ENCODE measurements around the gene CYP19A1. TPM values are rescaled to one million over a fixed set of nuclear protein-coding genes. Genes with fewer than 3 reads are reported as not detected.

Gene CYP19A1
- polyA plus RNA-seq, 1 of the 3 experiments (the other 2 are of a cell fraction), result 0.03 TPM

- TF ChIP-seq FOXJ3 (CRISPR knock-in tag; IDR thresholded peaks at IDR 0.05) (no peak), JUND (IDR thresholded peaks at IDR 0.05) (no peak), ZBTB33 (IDR thresholded peaks at IDR 0.05; ENCODE audit: borderline replicate concordance, low read depth) (no peak), CHD2 (IDR thresholded peaks at IDR 0.05; ENCODE audit: low read length, partially characterized antibody) (no peak), MXI1 (IDR thresholded peaks at IDR 0.05; ENCODE audit: low read depth, low read length) (no peak), REST (IDR thresholded peaks at IDR 0.05; ENCODE audit: low read depth, low read length) (no peak), RAD21 (IDR thresholded peaks at IDR 0.05; ENCODE audit: low read length) (no peak), RXRA (IDR thresholded peaks at IDR 0.05; ENCODE audit: borderline replicate concordance, low read depth) (no peak), TCF12 (IDR thresholded peaks at IDR 0.05) (no peak), GATA2 (CRISPR knock-in tag; IDR thresholded peaks at IDR 0.05) (no peak), CTCF (IDR thresholded peaks at IDR 0.05) (no peak), YY1 (IDR thresholded peaks at IDR 0.05; ENCODE audit: low read depth) (no peak), USF1 (IDR thresholded peaks at IDR 0.05; ENCODE audit: borderline replicate concordance, low read depth) (no peak), EP300 (IDR thresholded peaks at IDR 0.05; ENCODE audit: borderline replicate concordance in 1 of 2, low read depth in 1 of 2, low read length in 1 of 2) (no peak), RFX5 (IDR thresholded peaks at IDR 0.05; ENCODE audit: low read length) (no peak), NFIC (IDR thresholded peaks at IDR 0.05; ENCODE audit: borderline replicate concordance) (no peak), MEF2A (IDR thresholded peaks at IDR 0.05; ENCODE audit: borderline replicate concordance, low read depth) (no peak), RCOR1 (IDR thresholded peaks at IDR 0.05; ENCODE audit: low read length) (no peak), USF2 (IDR thresholded peaks at IDR 0.05; ENCODE audit: borderline replicate concordance, low read depth, low read length) (no peak), IRF3 (IDR thresholded peaks at IDR 0.05; ENCODE audit: low read depth, low read length) (no peak)
These were observed 48.7 kb upstream of the CYP19A1 start for GRCh38 chr15:51386960-51387698.

More at GRCh38 chr15:51386960-51387698, 48.7 kb upstream of the CYP19A1 start:
- POLR2A ChIA-PET, result no interaction called here
- H3K4me3 ChIP-seq (ENCODE audit: low read depth in 2 of 2, low read length in 1 of 2), result no peak overlapping the region
- H3K27ac ChIP-seq (ENCODE audit: low read depth in 2 of 2, low read length in 1 of 2), result no peak overlapping the region
- no peaks in the 10 kb centered on the region for H3K9me3 ChIP-seq
- WGBS (ENCODE audit: low lambda C conversion rate), result 55% methylated on average over 10 of the region's 10 CpGs
- no peaks in the 10 kb centered on the region for H4K20me1 ChIP-seq (ENCODE audit: insufficient read depth)
- peaks cover 0 to 6% of the 10 kb centered on the region in 2 experiments; a peak in 1 of 4 replicates for H3K4me1 ChIP-seq (ENCODE audit: control insufficient read depth in 1 of 2, insufficient read depth in 2 of 2, low read depth in 1 of 2, low read length in 1 of 2)
- CTCF ChIA-PET, result interaction anchor here (0.6 to 7.9 kb wide), 6 partner anchors 16 to 478 kb away, joined by 3 to 40 read pairs (median 8); no protein-coding TSS in a partner anchor
- no peaks in the 10 kb centered on the region for H3K36me3 ChIP-seq (replicated peaks in 1 of 2; ENCODE audit: control insufficient read depth in 1 of 2, insufficient read depth in 2 of 2, low read length in 1 of 2)
- H3K4me2 ChIP-seq, result no peak overlapping the region
- no peak overlapping the region for H3K9ac ChIP-seq
- DNase-seq, result no peak
- no peaks in the 10 kb centered on the region for H3K79me2 ChIP-seq (ENCODE audit: insufficient read depth)
- no peaks in the 10 kb centered on the region for H3K9me2 ChIP-seq
- H2AFZ ChIP-seq (ENCODE audit: low read depth), result no peak overlapping the region
- no peaks in the 10 kb centered on the region; the same call in 1 of the 2 replicates for H3K27me3 ChIP-seq (ENCODE audit: insufficient read depth)
- no peaks in the 10 kb centered on the region for H3F3A ChIP-seq (replicated peaks; ENCODE audit: insufficient read depth)

Data from SK-N-SH (cell line).